ENCODE results near the gene NPHS1.
"Not testable (repeated sequence)": the region's sequence is repeated elsewhere in the genome, so short reads cannot be mapped to it uniquely, and the experiment has no call there.

- not testable (repeated sequence) for TF ChIP-seq CTCF, POLR2A, EP300 (IDR thresholded peaks at IDR 0.05)
Observed at GRCh38 chr19:35870124-35870736, 17.9 kb upstream of the NPHS1 start.
